ENCODE results near the gene ANP32B.

ANP32B gene

DNA sequence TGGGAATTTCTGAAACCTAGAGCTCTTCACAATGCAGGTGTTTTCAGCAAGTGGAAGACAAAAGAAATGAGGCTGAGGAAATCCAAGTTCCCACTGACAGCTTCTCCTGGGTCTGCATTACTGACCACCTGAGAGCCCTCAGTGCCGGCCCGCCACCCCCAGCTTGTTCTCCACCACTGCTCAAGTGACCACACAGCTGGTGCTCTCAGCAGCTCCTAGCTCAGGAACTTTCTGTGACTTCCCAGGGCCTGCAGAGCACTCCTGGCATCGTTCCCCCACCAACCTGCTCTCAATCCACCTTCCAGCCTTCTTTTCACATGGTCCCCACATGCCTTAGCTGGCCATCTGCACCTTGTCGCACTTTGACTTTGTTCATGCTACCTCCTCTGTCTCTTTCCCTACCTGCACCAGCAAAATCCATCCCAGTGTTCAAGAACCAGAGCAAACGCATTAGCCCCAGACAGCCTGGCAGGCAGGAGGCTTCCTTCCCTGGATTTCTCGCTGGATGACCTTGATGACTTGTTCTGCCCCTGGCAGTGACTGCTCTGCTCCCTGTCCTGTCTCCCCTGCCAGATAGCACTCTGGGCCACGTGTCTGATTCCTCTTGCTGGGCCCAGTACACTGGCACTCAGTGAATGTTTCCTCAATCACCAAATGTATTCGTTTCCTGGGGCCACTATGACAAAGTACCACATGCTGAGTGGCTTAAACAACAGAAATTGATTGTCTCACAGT, 38.3 kb downstream of the ANP32B start:
- in situ Hi-C loops (cut with HindIII; ENCODE audit: low sequenced_read_pairs): loop anchor here (5.0 kb wide), 1 partner anchor 81 kb away; no protein-coding TSS in a partner anchor

DNA sequence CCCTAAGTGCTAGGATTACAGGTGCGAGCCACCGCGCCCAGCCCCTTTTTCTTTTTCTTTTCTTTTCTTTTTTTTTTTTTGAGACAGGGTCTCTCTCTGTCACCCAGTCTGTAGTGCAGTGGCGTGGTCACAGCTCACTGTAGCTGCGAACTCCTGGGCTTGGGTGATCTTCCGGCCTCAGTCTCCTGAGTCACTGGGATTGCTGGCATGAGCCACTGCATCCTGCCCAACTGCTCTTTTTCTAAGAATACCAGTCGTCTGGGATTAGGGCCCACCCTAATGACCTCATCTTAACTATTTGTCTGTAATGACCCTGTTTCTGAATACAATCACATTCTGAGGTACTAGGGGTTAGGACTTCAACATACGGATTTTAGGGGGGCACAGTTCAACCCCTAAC, 39.3 kb downstream of the ANP32B start:
- in situ Hi-C loops (cut with HindIII; ENCODE audit: low sequenced_read_pairs): loop anchor here (5.0 kb wide), 1 partner anchor 80 kb away; no protein-coding TSS in a partner anchor

DNA sequence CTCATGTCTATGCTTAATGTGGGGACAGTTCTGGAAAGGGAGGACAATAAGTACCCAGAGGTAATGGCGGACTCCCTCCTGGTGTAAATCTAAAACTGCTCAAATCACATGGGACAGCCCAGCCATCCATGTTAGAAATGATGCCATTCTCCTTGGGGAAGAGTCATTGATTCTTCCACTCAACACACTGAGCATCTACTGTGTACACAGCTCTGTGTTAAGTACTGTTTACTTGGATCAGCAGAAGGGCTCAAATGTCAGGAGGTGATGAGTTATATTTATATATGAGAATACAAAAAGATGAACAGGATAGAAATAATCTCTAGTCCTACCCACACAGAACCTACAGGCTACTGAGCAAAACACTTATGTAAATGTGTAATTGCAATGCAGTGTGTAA, 41.6 kb downstream of the ANP32B start:
- in situ Hi-C loops (cut with HindIII; ENCODE audit: low sequenced_read_pairs): loop anchor here (5.0 kb wide), 1 partner anchor 78 kb away; no protein-coding TSS in a partner anchor

DNA sequence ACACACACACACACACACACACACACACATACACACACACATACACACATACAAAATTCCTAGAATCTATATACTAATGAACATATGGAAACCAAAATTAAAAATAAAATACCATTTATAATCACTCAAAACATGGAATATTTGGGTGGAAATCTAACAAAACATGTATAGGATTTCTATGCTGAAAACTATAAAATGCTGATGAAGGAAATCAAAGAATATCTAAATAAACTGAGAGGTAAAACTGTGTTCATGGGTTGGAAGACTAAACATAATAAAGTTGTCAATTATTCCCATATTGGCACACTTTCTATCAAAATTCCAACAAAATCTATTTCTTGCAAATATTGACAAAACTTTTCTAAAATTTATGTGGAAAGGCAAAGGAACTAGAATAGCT, 48.0 kb downstream of the ANP32B start:
- in situ Hi-C loops (cut with HindIII; ENCODE audit: low sequenced_read_pairs): loop anchor here (5.0 kb wide), 1 partner anchor 109 kb away; the partner anchor contains the start of gene TRMO

DNA sequence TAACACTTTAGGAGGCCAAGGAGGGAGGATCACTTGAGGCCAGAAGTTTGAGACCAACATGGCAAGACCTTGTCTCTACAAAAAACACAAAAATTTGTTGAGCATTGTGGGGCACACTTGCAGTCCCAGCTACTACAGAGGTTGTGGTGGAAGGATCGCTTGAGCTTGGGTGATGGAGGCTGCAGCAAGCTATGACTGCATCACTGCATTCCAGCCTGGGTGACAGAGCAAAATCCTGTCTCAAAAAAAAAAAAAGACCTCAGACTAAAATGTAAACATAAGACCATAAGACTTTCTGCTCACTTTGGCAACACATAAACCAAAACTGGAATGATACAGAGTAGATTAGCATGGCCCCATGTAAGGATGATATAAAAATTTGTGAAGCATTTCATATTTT, 48.8 kb downstream of the ANP32B start:
- in situ Hi-C loops (cut with HindIII; ENCODE audit: low sequenced_read_pairs): loop anchor here (5.0 kb wide), 1 partner anchor 110 kb away; the partner anchor contains the start of gene TRMO

DNA sequence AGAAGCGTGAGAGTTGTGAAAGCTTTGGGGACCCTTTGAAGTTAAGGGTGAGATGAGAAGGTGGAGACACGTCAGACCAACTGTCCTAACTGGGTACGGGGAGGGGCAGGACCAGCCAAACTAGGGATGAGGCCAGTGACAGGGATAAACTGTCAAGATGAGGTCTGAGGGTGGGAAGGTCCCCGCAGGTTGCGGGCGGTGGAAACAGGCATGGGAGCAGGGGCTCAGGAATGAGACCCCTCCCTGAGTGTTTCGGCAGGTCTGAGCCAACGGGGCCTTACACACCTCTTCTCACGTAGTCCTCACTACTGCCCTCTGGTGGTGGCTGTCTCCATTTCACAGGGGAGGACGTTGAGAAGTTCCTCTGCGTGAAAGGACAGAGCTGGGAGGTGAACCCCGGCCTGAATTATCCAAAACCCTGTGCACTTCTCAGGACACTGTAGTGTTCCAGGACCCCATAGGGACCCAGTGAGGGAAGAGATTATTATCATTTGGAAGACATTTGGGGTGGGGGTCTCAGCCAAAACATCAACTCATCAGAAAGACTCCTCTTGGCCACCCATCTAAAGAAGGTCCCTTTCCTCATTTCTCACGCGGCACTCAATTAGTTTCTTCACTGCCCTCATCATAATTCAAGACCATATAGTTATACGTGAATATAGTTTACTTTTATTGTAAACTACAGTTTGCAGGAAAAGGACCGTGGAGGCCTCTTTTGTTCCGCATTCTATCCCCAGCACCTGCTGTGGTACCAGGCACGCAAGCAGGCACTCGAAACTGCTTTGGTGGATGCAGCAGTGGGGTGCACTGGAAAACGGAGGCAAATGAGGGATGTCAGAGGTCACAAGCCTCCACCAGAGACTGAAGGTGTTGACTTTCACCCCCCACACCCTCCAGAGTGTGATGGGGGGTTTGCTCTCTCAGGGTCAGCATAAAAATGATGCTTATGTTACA, 51.7 kb downstream of the ANP32B start:
- in situ Hi-C loops (cut with HindIII; ENCODE audit: low sequenced_read_pairs): loop anchor here (5.0 kb wide), 1 partner anchor 113 kb away; the partner anchor contains the start of gene TRMO

DNA sequence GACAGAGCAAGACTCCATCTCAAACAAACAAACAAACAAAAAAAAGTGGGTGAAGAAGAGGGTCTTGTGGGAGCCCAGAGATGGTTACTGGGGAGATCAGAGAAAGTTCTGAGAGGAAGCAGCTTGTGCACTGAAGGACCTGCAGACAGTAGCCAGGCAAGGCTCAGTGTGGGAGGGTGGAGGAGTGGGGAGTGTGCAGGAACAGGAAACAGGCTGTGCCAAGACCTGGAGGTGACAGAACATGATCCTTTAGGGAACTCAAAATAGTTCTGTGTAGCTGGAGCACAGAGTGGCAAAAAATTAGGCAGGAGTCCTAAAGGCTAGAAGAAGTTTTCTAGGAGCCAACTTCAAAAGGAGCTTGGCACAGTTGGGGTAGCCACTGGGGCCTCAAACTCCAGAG, 54.2 kb downstream of the ANP32B start:
- in situ Hi-C loops (cut with HindIII; ENCODE audit: low sequenced_read_pairs): no loop called here

DNA sequence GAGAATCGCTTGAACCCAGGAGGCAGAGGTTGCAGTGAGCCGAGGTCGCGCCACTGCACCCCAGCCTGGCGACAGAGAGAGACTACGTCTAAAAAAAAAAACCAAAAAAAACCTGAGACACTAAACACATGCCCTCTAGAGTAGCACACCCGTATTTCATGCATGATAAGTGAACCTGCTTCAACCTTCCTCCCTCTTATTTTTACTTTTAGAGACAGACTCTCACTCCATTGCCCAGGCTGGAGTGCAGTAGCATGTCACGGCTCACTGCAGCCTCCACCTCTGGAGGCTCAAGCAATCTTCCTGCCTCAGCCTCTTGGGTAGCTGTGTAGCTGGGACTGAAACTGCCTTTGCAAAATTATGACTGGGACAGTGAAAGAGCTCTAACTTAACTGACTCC, 55.8 kb downstream of the ANP32B start:
- in situ Hi-C loops (cut with HindIII; ENCODE audit: low sequenced_read_pairs): no loop called here

DNA sequence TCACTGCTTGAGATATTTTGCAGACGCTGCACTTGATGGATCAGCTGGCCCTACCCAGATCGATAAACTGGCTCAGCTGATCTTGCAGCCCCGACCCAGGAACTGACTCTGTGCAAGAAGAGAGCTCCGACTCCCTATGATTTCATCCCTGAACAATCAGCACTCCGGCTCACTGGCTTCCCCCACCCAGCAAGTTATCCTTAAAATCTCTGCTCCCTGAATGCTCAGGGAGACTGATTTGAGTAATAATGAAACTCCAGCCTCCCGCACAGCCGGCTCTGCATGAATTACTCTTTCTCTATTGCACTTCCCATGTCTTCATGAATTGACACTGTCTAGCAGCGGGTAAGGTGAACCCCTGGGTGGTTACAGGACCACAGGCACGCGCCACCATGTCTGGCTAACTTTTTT, 56.5 kb downstream of the ANP32B start:
- in situ Hi-C loops (cut with HindIII; ENCODE audit: low sequenced_read_pairs): no loop called here

DNA sequence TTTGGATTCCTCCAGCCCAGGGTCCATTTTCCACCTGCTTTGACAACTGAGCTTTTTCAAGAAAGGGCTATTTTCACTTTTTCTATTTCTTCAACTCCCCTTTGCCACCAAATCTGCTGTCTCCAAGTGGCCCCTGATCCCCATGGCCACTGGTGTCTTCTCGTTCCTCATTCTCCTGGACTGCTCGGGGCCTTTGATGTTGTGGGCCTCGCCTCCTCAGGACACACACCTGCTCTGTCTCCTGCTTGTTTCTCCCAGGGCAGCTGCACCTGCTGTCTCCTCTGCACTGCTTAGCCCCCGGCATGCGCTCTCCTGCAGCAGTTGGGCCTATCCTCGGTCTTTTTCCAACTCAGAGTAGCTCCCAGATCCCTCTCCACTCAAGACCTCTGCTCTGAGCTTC, 57.1 kb downstream of the ANP32B start:
- in situ Hi-C loops (cut with HindIII; ENCODE audit: low sequenced_read_pairs): no loop called here

DNA sequence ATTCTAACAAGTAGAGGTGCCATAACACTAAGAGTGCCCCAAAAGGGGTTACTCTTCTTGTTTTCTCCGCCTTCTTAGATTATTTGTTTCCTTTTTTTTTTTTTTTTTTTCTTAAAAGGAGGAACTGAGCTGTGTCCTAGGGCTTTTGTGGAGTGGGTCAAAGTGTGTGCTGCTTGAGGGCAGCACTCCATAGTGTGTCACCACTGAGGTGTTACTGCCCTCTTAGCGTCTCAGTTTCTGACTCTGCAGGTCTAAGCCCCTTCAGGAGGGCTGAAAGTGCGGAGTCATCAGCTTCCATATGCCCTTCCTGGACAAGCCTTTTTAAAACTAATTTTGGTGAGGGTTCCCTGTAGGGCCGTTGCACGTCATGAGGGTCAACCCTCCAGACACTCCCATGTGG, 60.8 kb downstream of the ANP32B start:
- in situ Hi-C loops (cut with HindIII; ENCODE audit: low sequenced_read_pairs): no loop called here

DNA sequence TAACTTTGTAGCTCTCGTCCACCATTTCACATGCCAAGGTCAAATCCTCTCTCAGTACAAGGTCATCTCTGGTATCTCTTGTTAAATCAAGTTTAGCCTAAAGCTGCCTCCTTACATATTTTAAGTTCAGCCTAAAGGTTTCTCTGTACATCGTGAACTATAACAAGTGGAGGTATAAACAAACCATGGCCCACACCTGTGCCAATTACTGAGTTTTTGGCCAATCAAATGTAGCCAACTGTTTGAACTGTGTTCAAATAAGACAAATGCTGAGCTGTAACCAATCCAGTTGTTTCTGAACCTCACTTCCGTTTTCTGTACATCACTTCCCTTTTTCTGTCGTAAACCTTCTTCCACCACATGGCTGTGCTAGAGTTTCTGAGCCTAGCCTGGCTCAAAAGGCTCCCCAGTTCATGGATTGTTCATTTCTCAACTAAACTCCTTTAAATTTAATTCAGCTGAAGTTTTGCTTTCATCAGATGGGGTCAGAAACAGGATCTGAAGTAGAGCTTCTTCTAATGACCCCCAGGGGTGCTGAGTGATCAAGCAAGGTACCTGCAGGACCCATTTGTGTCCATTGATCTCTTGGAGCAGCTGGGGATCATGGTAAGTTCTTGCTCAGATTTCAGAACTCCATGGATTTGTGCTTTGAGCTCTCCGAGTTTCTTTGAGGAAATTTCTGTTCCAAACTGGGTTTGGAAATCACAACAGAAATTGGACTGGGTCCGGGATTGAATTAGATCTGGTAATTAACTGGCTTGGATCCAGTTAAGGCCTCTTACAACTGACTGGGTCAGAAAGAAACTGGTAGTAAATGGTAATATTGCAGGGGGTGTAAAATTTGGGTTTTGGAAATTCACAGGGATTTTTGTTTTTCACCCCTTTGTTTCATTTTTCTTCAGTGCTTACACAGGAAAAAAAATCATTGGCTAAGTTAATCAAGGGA, 62.4 kb downstream of the ANP32B start:
- in situ Hi-C loops (cut with HindIII; ENCODE audit: low sequenced_read_pairs): no loop called here

DNA sequence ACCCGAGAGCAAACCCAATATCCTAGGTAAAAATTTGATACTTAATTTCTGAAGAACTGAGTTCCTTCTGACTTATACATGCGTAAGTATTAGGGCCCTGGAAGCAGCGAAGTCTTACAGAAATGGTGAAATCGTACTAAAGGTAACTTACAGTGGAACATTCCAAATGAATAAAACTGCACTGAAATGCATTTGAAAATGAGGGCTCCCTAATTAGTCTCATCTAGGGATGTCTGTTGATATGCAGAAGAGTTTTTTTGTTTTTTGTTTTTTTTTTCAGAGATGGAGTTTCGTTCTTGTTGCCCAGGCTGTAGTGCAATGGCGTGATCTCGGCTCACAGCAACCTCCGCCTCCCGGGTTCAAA, 63.0 kb downstream of the ANP32B start:
- in situ Hi-C loops (cut with HindIII; ENCODE audit: low sequenced_read_pairs): no loop called here

DNA sequence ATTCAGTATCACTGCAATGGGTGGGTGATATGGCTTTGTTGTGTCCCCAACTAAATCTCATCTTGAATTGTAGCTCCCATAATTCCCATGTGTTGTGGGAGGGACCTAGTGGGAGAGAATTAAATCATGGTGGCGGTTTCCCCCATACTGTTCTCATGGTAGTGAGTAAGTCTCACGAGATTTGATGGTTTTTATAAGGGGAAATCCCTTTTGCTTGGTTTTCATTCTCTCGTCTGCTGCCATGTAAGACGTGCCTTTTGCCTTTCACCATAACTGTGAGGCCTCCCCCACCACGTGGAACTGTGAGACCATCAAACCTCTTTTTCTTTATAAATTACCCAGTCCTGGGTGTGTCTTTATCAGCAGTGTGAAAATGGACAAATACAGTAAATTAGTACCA, 63.9 kb downstream of the ANP32B start:
- in situ Hi-C loops (cut with HindIII; ENCODE audit: low sequenced_read_pairs): no loop called here

DNA sequence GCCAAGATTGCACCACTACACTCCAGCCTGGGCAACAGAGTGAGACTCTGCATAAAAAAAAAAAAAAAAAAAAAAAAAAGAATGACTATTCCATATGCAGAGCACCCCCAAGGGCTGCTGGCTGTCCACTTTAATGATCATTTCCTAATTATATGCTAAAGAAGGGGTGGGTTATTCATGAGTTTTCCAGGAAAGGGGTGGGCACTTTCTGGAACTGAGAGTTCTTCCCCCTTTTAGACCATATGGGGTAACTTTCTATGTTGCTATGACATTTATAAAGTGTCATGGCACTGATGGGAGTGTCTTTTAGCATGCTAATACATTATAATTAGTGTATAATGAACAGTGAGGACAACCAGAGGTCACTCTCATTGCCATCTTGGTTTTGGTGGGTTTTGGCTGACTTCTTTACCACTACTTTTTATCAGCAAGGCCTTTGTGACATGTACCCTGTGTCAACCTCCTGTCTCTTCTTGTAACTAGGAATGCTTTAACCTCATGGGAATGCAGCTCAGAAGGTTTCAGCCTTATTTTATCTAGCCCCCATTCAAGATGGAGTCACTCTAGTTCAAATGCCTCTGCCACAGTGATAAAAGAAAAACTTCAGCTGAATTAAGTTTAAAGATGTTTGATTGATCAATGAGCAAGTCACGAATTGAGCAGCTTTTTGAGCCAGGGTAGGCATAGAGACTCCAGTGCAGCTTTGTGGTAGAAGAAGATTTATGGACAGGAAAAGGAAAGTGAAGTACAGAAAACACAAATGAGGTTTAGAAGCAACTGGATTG, 66.3 kb downstream of the ANP32B start:
- in situ Hi-C loops (cut with HindIII; ENCODE audit: low sequenced_read_pairs): loop anchor here (5.0 kb wide), 1 partner anchor 37 kb away; no protein-coding TSS in a partner anchor

DNA sequence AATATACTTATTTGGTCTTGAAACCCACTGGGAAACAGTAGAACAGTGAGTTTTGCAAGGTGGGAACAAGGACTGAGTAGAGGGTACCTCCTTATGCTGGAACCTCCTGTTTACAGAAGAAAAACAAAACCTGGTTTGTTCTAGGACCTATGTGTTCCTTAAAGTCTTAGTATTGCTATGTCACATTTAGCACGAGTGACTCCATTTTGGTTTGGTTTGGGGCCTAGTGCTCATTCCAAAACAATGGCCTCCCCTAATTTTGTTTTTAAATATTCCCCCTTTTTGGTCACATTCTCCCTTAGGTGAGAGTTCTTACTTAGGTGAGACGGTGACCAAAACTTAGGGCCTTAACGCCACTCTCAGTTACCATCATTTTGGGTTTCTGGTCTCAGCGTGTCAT, 67.2 kb downstream of the ANP32B start:
- in situ Hi-C loops (cut with HindIII; ENCODE audit: low sequenced_read_pairs): loop anchor here (5.0 kb wide), 1 partner anchor 38 kb away; no protein-coding TSS in a partner anchor

DNA sequence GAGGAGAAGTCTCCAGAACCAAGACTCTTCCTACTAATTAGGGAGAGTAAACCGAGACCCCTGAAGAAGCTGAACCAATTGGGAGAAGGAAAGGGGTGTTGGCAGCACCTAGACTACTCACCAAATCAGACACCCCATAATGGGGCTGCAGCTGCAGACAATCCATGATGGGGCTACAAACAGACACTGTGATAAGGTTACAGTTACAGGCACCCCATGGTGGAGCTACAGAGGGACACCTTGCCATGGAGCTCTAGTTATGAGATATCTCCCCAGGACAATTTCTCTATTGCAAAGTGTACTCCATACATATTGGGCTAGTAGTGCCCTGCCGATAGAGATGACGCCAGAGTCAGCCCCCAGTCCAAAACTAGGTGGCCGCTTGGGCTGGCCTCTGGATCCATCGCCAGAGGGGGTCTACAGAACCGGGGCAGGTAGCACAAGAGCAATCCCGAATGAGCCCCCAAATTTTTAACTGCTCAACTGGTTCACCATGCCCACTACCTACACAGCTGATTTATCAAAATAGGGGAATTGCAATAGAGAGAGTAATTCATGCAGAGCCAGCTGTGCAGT, 71.3 kb downstream of the ANP32B start:
- in situ Hi-C loops (cut with HindIII; ENCODE audit: low sequenced_read_pairs): loop anchor here (5.0 kb wide), 1 partner anchor 42 kb away; no protein-coding TSS in a partner anchor

DNA sequence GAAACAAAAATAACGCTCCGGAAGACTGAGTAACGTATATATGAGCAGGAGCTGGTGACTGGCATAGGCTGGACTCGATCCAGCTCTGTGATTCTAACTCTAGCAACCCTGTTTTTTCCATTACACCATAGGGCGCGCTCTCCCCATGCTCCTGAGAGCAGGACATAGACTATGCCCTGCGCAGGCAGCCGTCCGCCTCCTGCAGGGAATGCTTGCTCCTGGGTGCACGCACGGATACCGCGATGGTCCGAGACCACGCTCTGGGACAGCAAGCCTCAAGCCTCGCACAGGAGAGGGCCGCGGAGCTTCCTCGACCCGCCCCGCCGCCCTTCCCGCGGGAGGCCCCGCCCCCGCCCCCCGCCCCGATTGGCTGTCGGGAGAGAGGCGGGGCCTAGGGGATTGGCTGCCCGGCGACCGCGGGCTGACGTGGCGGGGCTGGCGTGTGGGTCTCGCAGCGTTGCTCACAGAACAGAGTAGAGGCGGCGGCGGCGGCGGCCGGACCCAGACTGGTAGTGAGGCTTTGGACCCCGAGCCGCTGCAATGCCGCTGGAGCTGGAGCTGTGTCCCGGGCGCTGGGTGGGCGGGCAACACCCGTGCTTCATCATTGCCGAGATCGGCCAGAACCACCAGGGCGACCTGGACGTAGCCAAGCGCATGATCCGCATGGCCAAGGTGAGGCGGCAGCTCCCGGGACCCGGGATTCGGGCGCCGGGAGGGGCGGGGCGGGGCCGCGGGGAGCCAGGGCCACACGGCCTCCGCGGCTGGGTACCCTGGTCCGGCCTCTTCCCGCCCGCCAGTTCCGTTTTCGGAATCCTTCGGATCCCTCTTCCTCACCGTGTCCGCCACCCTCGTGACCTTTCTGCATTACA, 73.4 kb downstream of the ANP32B start, which contains the start of gene NANS:
TSS of gene NANS (plus strand) at position 464 of the 869 bp plus-strand sequence. CDS start at position 541, 77 bp downstream.
- in situ Hi-C loops (cut with HindIII; ENCODE audit: low sequenced_read_pairs): no loop called here

Data from endothelial cell of hepatic sinusoid (primary cell).